Upper lobe of left lung (tissue), 6 donors: ENCODE measurements around the gene MAP3K2. TPM values are rescaled to one million over a fixed set of nuclear protein-coding genes. Genes with fewer than 3 reads are reported as not detected.

Experiments
- ATAC-seq, 2 donors: fragments of 200-7000 bp; cut with Tn5 transposase; one replicate each; pipeline ENCODE4 v1.9.1; 2022; ENCODE audit warnings: mild to moderate bottlenecking in 2 of 2, moderate library complexity in 2 of 2; ENCODE audit not compliant: low FRiP score in 2 of 2
- DNase-seq, 2 donors: peaks; one replicate each; pipeline ENCODE4 v3.0.0-alpha.2; 2019 to 2020
- H3K27ac ChIP-seq, 4 donors: fragments of 200-600 bp; sonication (generic); one replicate each; pipeline ENCODE4 v1.5.1; 2016 to 2019
- H3K27me3 ChIP-seq, 4 donors: fragments of 200-600 bp; sonication (generic); one replicate each; pipeline ENCODE4 v1.5.1; 2017 to 2019
- H3K36me3 ChIP-seq, 4 donors: fragments of 200-600 bp; sonication (generic); one replicate each; pipeline ENCODE4 v1.5.1; 2016 to 2019
- H3K4me1 ChIP-seq, 4 donors: fragments of 200-600 bp; sonication (generic); one replicate each; pipeline ENCODE4 v1.5.1; 2018 to 2019
- H3K4me3 ChIP-seq, 4 donors: fragments of 200-600 bp; sonication (generic); one replicate each; pipeline ENCODE4 v1.5.1; 2017 to 2019; ENCODE audit warnings: mild to moderate bottlenecking in 2 of 4, moderate library complexity in 1 of 4
- H3K9me3 ChIP-seq, 4 donors: fragments of 200-600 bp; sonication (generic); one replicate each; pipeline ENCODE4 v1.5.1; 2018 to 2019
- EP300 ChIP-seq, 4 donors: sonication (generic); formaldehyde crosslinking; IDR thresholded peaks; one replicate each; pipeline ENCODE4 v1.5.1; 2017; ENCODE audit warnings: antibody characterized with exemption in 4 of 4, control low read depth in 2 of 4
- POLR2A ChIP-seq, 4 donors: fragments of 450-650 bp; IDR thresholded peaks; one replicate each; pipeline ENCODE4 v1.5.1; 2016 to 2017; ENCODE audit warnings: antibody characterized with exemption in 4 of 4, mild to moderate bottlenecking in 2 of 4
- POLR2AphosphoS5 ChIP-seq, 2 donors: sonication (generic); formaldehyde crosslinking; IDR thresholded peaks; one replicate each; pipeline ENCODE4 v1.5.1; 2017; ENCODE audit warnings: antibody characterized with exemption in 2 of 2
- WGBS, 2 donors: methylation state at CpG; one replicate each; pipeline ENCODE4 v1.1.5; 2017 to 2018; 5-methylcytosine and 5-hydroxymethylcytosine counted together
- total RNA-seq, 6 donors: library from RNA; depleted of rRNA in 4 of 6; stranded (reverse); fragments of >200 nt in 4 of 6; gene quantifications; one replicate each; pipeline versions ENCODE4 v1.1.0 to v1.2.1, GENCODE V29; 2016 to 2021
- TF ChIP-seq, protein P1 (sequence below), 6 experiments: fragments of 450-650 bp in 4 of 6; fragments of 200-600 bp in 2 of 6; sonication (generic) in 2 of 6; IDR thresholded peaks; one replicate each; pipeline ENCODE4 v1.5.1; 2016 to 2019; ENCODE audit warnings: antibody characterized with exemption in 6 of 6
- donor health status: DM: no; HTN: no; CAD: no; lungs with moderate emphysema.
- donor health status: DM: no; HTN: yes; CAD: no; lungs with severe emphysema.

The MAP3K2 gene
- total RNA-seq, 6 donors from 2014 or later: 43.0 to 79.2 (median 66.9) TPM

DNA sequence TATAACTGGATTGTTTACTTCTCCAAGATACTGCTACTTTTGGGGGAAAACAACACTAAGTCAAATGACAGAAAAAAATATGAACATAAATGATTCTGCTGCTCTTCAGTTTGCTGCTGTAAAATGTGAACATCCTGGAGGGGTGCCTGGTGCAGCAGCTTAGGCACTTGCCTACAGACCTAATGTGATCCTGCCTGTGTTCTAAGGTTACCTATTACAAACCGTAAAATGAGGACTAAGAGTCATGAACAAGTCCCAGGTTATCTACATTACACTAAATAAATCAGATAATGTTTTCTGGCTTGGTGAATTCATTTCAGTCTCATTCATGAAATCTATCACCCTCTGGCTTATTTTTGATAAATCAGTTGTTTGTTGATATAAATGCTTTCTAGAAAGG, 55.4 kb downstream of the MAP3K2 start:
- no peaks in the 10 kb centered on the region for H3K4me1 ChIP-seq
- H3K9me3 ChIP-seq: no peaks in the 10 kb centered on the region
- ATAC-seq: no peak
- H3K27me3 ChIP-seq: no peaks in the 10 kb centered on the region
- no peak for DNase-seq
- WGBS, 2 donors: 100% methylated on average over 1 of the region's 1 CpG
- H3K4me3 ChIP-seq: no peak overlapping the region
- TF ChIP-seq POLR2A (IDR thresholded peaks at IDR 0.05) (no peak), EP300 (IDR thresholded peaks at IDR 0.05) (no peak), POLR2AphosphoS5 (IDR thresholded peaks at IDR 0.05) (no peak)
- TF ChIP-seq, protein P1, sequence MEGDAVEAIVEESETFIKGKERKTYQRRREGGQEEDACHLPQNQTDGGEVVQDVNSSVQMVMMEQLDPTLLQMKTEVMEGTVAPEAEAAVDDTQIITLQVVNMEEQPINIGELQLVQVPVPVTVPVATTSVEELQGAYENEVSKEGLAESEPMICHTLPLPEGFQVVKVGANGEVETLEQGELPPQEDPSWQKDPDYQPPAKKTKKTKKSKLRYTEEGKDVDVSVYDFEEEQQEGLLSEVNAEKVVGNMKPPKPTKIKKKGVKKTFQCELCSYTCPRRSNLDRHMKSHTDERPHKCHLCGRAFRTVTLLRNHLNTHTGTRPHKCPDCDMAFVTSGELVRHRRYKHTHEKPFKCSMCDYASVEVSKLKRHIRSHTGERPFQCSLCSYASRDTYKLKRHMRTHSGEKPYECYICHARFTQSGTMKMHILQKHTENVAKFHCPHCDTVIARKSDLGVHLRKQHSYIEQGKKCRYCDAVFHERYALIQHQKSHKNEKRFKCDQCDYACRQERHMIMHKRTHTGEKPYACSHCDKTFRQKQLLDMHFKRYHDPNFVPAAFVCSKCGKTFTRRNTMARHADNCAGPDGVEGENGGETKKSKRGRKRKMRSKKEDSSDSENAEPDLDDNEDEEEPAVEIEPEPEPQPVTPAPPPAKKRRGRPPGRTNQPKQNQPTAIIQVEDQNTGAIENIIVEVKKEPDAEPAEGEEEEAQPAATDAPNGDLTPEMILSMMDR (IDR thresholded peaks at IDR 0.05): no peak
- no peak overlapping the region for H3K27ac ChIP-seq
- peaks cover 5 to 59% (median 17%) of the 10 kb centered on the region in 4 donors for H3K36me3 ChIP-seq

DNA sequence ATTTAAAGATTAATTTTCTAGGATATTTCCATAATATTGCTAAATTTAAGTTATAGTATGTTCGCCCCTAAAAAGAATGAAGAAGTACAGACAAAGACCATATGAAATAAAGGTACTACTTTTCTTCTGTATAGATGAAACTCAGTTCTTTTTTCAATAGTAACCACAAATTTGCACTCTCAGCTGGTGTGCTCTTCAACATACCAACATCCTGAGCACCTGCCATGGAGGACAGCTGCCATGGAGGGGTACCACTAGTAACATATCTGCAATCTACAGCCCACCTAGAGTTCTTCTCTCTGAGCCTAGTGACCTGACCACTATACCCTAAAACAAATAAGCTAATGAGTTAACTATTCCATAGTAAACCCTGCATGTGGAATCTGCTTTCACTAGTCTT, 57.0 kb downstream of the MAP3K2 start:
- Histone ChIP-seq H3K4me3 (no peak overlapping the region), H3K36me3 (peaks cover 0 to 53% (median 17%) of the 10 kb centered on the region in 4 donors), H3K9me3 (no peaks in the 10 kb centered on the region), H3K4me1 (no peaks in the 10 kb centered on the region), H3K27me3 (no peaks in the 10 kb centered on the region), H3K27ac (no peak overlapping the region)
- WGBS, 2 donors: 100% methylated on average over 1 of the region's 1 CpG
- DNase-seq: no peak
- ATAC-seq: no peak
- TF ChIP-seq EP300 (IDR thresholded peaks at IDR 0.05): no peak
- TF ChIP-seq, protein P1 (IDR thresholded peaks at IDR 0.05): no peak
- no peak for TF ChIP-seq POLR2A (IDR thresholded peaks at IDR 0.05)
- TF ChIP-seq POLR2AphosphoS5 (IDR thresholded peaks at IDR 0.05): no peak

DNA sequence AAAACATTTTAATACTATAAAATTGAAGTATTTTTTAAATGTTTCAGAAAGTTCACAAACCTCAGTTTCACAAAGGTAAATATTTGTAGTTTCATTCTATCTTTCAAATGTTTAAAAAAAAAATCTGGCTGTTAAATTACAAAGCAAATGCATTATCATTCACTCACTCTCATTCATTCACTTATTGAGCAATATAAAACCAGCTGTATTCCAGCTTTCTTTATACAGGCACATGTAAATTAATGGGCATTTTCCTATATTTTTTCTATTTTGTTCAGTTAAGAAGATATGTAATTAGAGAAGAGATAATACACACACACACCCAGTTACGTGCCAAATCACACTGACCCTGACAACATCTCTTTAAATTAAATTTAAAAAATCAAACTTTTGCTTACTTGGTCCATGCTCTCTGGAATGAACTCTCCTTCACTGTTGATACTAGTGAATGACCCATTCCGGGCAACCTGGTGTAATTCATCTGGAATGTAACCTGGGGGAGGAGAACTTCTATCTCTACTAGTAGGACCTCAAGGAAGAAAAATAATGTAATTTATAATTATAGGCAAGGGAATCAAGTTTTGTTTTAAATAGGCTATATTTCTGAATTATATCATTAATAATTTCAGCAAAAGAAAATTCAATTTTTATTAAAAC, 61.4 kb downstream of the MAP3K2 start:
- WGBS, 2 donors: 90 to 93% methylated on average over 2 of the region's 2 CpGs
- H3K4me1 ChIP-seq: no peaks in the 10 kb centered on the region
- DNase-seq (no peak), ATAC-seq (no peak)
- H3K27me3 ChIP-seq: no peaks in the 10 kb centered on the region
- H3K9me3 ChIP-seq: no peaks in the 10 kb centered on the region
- H3K4me3 ChIP-seq: no peak overlapping the region
- TF ChIP-seq, protein P1 (IDR thresholded peaks at IDR 0.05): no peak
- TF ChIP-seq EP300 (IDR thresholded peaks at IDR 0.05) (no peak), POLR2A (IDR thresholded peaks at IDR 0.05) (no peak), POLR2AphosphoS5 (IDR thresholded peaks at IDR 0.05) (no peak)
- H3K36me3 ChIP-seq: peaks cover 24 to 75% (median 36%) of the 10 kb centered on the region in 4 donors
- H3K27ac ChIP-seq: no peak overlapping the region

DNA sequence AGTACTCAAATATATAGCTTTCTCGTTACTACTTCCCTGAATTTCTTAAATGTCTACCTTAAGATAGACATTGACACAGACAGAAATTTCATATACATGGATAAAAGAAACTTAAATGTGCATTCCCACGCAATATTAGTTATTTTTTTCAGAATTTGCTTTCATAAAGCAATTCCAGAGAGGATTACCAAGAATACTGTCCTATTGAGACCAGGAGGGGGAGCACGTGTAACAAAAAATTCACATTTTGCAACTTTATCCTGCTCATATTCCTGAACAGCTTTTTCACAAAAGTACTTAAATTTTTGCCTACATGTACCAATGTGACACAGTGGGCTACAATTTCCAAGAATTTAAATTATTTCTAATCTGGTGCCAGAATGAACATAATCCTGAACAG, 63.1 kb downstream of the MAP3K2 start:
- Histone ChIP-seq H3K9me3 (no peaks in the 10 kb centered on the region), H3K27me3 (no peaks in the 10 kb centered on the region), H3K4me1 (no peaks in the 10 kb centered on the region), H3K4me3 (no peak overlapping the region), H3K36me3 (peaks cover 30 to 79% (median 35%) of the 10 kb centered on the region in 4 donors), H3K27ac (no peak overlapping the region)
- ATAC-seq (no peak), DNase-seq (no peak)
- 71% methylated on average over 3 of the region's 3 CpGs for WGBS, 2 donors
- TF ChIP-seq EP300 (IDR thresholded peaks at IDR 0.05) (no peak), POLR2AphosphoS5 (IDR thresholded peaks at IDR 0.05) (no peak), POLR2A (IDR thresholded peaks at IDR 0.05) (no peak)
- TF ChIP-seq, protein P1 (IDR thresholded peaks at IDR 0.05): peak in 5 of 6 experiments; percentile 32 to 51 (median 42)

DNA sequence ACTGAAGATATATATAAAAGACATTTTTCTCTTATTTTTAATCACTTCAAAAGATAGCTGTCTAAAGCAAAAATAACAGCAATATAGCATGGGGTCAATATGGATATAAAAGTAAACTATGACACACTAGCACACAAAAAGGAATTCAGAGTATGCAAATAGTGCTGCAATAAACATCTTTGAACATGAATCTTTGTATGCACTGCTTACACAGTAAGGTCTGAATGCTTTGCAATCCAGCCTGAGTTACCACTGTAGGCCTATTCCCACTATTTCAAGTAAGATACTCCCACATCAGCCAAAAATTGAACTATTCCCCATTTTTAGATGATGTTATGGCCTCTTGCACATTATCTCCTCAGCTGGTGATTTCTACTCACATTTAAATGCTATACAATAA, 66.5 kb downstream of the MAP3K2 start:
- DNase-seq: no peak
- no peaks in the 10 kb centered on the region for H3K9me3 ChIP-seq
- no peak overlapping the region for H3K4me3 ChIP-seq
- no peak for ATAC-seq
- no peaks in the 10 kb centered on the region for H3K4me1 ChIP-seq
- no peak overlapping the region for H3K27ac ChIP-seq
- H3K27me3 ChIP-seq: no peaks in the 10 kb centered on the region
- TF ChIP-seq POLR2A (IDR thresholded peaks at IDR 0.05): no peak
- TF ChIP-seq, protein P1 (IDR thresholded peaks at IDR 0.05): no peak
- no peak for TF ChIP-seq POLR2AphosphoS5 (IDR thresholded peaks at IDR 0.05)
- TF ChIP-seq EP300 (IDR thresholded peaks at IDR 0.05): no peak
- H3K36me3 ChIP-seq: peaks cover 37 to 97% (median 45%) of the 10 kb centered on the region in 4 donors
